Stimulated activated CD8-positive, alpha-beta memory T cell treated with anti-CD3 and anti-CD28 coated beads, Interleukin-4, amount 100 ng/mL, for 48 hours (primary cell): Measurements from ENCODE around the gene AHR.

ENCODE experiments used
- DNase-seq: peaks from one replicate; pipeline ENCODE4 v3.0.0-alpha.2; 2020

The AHR gene

DNA sequence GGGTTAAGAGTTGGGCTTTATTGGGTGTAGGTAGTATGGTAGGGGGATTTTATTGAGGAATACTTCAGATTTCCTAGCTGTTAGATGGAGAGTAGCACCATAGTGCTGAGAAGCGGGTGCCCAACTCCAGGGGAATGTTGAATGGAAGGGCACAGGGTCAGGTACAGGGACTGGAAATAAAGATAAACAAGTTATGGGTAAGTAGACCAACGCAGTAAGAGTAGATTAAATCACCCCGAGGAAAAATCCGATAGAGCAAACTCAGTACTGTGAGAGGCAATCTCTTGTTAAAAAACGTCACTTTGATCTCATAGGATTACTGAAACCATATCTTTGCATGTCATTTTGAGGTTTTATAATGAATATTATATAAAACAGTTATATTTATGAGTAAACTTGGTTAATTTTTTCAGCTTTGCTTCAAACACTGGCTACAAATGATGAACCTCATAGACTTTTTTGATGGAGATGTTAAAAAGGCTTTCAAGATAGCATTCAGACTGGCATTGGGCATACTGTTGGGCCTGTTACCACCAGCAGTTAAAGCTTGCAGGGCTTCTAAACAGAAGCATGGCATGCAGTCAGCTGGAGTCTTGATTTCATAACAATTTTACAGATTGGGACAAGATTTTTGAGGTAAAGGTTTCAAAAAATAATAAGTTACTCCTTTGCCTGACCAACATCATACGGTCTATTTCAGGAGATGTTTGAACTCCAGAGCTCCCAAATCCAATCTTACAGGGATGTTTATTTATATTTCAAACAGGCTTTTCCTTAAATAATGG, 7.1 kb downstream of the AHR start:
- DNase-seq: no peak

DNA sequence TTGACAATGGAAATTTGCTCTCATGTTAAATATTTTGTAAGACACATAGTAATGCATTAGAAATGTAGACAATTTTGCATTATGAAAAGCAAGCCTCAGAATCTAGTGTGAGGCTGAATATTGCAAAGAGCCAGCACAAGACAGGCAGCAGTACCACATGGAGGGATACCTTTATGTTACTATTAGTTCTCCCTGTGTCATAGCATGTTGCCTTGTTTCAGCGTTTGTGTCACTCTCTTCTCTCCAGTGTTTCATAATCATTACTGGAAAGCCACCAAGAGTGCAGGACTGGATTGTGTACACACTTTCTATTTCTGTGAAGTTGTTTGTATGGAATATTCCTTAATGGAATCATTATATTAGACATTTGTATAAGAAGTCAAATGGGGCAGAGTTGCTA, 8.5 kb downstream of the AHR start:
- no peak for DNase-seq

- no peak for DNase-seq
These were observed 9.1 kb downstream of the AHR start for GRCh38 chr7:17307558-17307957.

DNA sequence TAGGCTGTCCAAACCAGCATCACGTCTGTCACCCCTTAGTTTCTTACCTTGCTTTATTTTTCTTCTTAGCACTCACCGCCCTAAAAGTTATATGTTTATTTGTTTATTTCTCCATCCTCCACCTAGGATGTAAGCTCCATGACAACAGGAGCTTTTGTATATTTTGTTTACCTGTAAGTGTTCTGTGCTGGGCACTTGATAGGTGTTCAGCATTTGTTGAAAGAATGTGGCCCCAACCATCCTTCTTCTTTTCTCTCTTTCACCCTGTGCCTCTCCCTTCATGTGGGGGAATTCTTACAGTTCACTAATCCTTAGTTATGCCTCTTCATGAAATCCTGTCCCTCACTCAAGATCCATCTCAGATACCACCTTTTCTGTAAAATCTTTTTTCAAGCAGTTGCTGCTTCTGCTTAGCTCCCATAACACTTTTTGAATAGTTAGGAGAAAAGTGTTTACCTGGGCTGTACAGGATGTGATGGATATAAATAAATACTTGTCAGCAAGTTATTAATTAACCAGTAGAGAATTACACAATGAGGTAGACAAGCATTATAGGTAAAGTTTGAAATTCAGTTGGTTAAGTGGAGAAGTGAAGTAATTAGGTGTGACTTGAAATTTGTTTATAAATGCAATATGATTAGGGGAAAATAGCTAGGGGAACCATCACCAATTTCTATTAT, 9.7 kb downstream of the AHR start:
- no peak for DNase-seq

GRCh38 chr7:17311194-17311593, 12.7 kb downstream of the AHR start:
- DNase-seq: no peak

DNA sequence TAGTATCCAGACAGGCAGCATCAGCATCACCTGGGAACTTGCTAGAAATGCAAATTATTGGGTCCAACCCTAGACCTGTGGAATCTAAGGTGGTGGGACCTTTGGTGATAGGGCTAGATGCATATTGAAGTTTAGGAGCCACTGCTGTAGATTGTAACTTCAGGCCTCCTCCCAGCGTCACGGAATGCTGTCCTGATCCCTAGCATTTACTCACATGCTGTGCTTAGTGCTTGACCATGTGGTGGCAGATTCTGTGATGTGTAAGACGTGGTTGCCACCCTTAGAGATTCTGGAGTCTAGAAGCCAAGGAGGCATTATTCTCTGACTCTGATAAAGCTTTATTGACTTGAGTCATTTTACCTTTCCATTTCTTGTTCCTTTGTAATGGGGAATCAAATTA, 13.5 kb downstream of the AHR start:
- no peak for DNase-seq

GRCh38 chr7:17312641-17313040, 14.2 kb downstream of the AHR start:
- no peak for DNase-seq

GRCh38 chr7:17313194-17313593, 14.7 kb downstream of the AHR start:
- no peak for DNase-seq

DNA sequence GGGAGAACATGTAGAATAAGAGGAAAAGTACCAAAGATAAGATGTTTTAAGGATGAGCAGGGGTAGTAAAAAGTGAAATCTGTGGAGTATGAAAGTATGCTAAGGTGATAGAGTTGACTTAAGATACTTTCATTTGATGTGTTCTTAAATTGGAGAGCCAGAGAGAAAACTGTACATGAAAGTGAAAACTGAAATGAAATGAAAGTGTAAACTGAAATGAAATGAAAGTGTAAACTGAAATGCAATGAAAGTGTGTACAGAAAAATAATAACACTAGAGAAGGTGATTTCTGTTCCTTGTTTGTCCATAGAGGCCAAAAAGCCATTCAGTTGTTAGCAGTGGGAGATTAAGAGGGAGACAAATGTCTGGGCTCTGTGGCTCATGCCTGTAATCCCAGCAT, 17.5 kb downstream of the AHR start:
- no peak for DNase-seq

GRCh38 chr7:17318146-17318545, 19.7 kb downstream of the AHR start:
- DNase-seq: no peak

DNA sequence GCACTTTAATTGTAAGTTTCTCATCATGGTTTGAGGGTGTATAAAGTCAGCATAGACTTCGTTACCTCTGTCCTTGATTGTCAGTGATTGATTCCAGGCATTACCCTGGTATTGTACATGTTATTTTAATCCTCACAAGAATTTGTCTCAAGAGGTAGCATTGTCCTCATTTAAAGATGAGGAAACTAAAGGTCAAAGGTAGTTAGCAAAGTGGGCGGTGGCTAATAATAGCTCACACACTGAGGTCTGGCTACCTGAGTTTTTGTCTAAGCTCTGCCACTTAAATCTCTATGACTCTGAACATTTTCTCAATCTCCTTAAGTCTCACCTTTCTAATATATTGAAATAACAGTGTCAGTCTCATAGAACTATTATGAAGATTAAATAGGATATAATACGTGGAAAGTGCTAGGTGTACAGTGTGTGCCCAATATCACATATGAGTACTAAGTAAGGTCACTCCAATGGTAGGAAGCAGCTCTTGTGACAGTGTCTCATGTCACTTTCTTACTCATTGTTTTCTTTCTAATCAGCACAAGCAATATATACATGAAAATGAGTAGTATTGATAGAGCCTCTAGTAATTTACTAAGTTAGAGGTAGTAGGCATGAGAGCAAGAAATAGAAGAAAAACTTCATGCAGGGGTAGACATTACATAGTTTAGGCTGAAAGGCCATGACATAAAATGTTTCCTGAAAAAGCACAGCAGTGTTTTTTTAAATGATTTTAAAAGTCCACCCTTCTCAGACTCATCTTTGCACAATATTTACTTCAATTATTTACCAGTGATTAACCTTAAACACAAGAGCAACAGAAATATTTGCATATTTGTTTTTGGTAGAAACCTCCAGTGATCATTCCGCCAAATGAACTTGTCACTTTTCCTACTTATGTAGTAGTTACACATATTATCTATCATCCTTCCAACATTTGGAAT, 21.0 kb downstream of the AHR start:
- DNase-seq: no peak

DNA sequence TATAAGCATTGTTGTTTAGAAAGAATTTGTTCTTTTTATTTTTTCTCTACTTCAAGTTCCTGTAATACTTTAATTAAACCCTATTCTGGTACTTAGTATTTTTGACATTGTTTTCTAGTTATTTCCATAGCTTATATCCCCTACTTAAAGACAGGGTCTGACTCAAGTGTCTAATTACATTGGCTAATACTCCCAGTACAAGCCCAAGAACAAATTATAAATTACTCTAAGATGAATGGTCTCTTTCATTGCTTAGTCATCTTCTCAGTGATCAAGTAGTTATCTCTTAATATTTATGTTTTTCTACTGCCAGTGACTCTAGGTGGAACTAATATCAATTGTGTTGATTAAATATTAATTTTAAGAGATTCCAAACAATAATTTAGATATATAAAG, 21.6 kb downstream of the AHR start:
- no peak for DNase-seq

DNA sequence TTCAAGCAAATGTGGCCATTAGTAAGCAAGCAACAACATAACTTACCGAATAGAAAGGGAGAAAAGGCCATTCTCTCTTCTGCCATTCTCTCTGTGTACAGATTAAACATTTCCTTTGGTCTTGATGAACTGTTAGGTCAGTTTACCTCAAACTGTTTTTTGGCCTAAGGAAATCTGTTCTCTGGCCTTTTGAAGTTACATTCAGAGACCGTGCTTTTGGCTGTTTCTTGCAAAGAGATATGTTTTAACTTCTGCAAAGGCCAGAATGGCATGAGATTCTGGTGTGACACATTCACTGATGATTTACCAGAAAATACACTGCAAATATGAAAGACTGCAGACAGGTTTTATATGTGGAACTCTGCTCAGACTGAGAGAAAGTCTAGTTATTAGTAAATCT, 22.2 kb downstream of the AHR start:
- no peak for DNase-seq

- DNase-seq: no peak
These were observed 26.9 kb downstream of the AHR start for GRCh38 chr7:17325364-17325763.

- no peak for DNase-seq
These were observed 27.9 kb downstream of the AHR start for GRCh38 chr7:17326378-17326777.

- no peak for DNase-seq
These were observed 30.2 kb downstream of the AHR start for GRCh38 chr7:17328641-17329040.

GRCh38 chr7:17329440-17329839, 31.0 kb downstream of the AHR start:
- DNase-seq: no peak

DNA sequence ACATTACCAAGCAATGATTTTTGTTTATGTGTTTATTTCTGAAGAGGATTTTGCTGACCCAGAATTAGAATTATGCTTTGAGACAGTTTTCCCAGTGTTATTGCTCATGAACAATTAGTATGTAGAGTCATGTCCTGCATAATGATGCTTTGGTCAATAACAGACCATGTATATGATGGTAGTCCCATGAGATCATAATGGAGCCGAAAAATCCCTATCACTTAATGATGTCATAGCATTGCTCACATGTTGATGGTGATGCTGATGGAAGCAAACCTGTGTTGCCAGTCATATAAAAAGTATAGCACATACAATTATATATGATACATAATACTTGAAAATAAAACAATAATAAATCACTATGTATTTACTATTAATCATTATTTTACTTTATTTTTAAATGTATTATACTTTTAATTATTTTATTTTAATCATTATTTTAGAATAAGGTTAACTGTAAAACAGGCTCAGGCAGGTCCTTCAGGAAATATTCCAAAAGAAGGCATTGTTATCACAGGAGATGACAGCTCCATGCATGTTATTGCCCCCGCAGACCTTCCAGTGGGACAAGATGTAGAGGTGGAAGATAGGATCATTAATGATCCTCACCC, 33.5 kb downstream of the AHR start:
- no peak for DNase-seq

GRCh38 chr7:17333221-17333620, 34.8 kb downstream of the AHR start:
- no peak for DNase-seq

DNA sequence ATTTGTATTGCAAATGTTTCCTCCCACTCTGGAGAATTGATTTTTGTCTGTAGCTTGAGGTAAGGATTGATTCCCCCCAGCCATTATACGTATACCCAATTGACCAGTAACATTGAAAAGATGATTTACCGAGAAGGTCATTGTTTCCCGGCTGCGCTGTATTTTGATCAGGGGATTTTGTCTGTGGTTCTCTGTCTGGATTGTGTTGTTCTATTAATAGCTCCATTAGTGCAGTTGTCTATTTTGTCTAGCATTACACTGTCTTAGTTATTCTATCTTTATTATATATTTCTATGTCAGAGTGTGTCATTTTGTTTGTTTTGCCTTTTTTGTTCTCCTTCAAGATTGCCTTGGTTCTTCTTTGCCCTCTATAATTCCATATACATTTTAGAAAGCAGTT, 37.7 kb downstream of the AHR start:
- no peak for DNase-seq

GRCh38 chr7:17339139-17339538, 40.7 kb downstream of the AHR start:
- no peak for DNase-seq

GRCh38 chr7:17339952-17340351, 41.5 kb downstream of the AHR start:
- DNase-seq: no peak

- no peak for DNase-seq
These were observed 42.2 kb downstream of the AHR start for GRCh38 chr7:17340655-17341054.
